Fibroblast of lung (primary cell): ENCODE measurements around the gene ING1. TPM values are rescaled to one million over a fixed set of nuclear protein-coding genes. Genes with fewer than 3 reads are reported as not detected.

Experiments used
- DNase-seq, 2 donors: peaks; one replicate each; pipeline versions ENCODE4 v3.0.0 to v3.0.0-alpha.2; 2010; ENCODE audit warnings: low read depth in 2 of 2
- H2AFZ ChIP-seq: 2 replicates; pipeline ENCODE4 v1.5.1; 2012; ENCODE audit warnings: low read length, control low read depth, inconsistent platforms
- H3K27ac ChIP-seq: 2 replicates; pipeline ENCODE4 v1.5.1; 2011; ENCODE audit warnings: low read length, control low read depth; ENCODE audit not compliant: insufficient read depth
- H3K27me3 ChIP-seq: 2 replicates; pipeline ENCODE4 v1.5.1; 2011; ENCODE audit warnings: mild to moderate bottlenecking, low read length; ENCODE audit not compliant: control insufficient read depth, insufficient read depth
- H3K36me3 ChIP-seq: 2 replicates; pipeline ENCODE4 v1.5.1; 2011; ENCODE audit warnings: low read length; ENCODE audit not compliant: control insufficient read depth, insufficient read depth
- H3K4me1 ChIP-seq: 2 replicates; pipeline ENCODE4 v1.5.1; 2011; ENCODE audit warnings: low read length; ENCODE audit not compliant: control insufficient read depth, insufficient read depth; ENCODE audit errors: extremely low read depth
- H3K4me2 ChIP-seq: 2 replicates; pipeline ENCODE4 v1.5.1; 2011; ENCODE audit warnings: low read length, control low read depth; ENCODE audit not compliant: insufficient read depth; ENCODE audit errors: extremely low read depth
- H3K4me3 ChIP-seq, 4 experiments: fragments of 200-600 bp in 1 of 4; sonication (generic) in 1 of 4; replicated peaks in 1 of 4; 2 replicates each; pipeline ENCODE4 v1.5.1; 2011 to 2016; ENCODE audit warnings: low read length in 4 of 4, low read depth in 3 of 4, mild to moderate bottlenecking in 3 of 4, control low read depth in 2 of 4, inconsistent platforms in 1 of 4, mixed read lengths in 1 of 4; ENCODE audit not compliant: insufficient read depth in 1 of 4; ENCODE audit errors: control extremely low read depth in 1 of 4
- H3K79me2 ChIP-seq: 2 replicates; pipeline ENCODE4 v1.5.1; 2012; ENCODE audit warnings: mild to moderate bottlenecking, low read length, inconsistent platforms; ENCODE audit not compliant: control insufficient read depth, insufficient read depth
- H3K9ac ChIP-seq: 2 replicates; pipeline ENCODE4 v1.5.1; 2011; ENCODE audit warnings: mild to moderate bottlenecking, low read length, control low read depth; ENCODE audit not compliant: insufficient read depth
- H3K9me3 ChIP-seq: 2 replicates; pipeline ENCODE4 v1.5.1; 2012; ENCODE audit warnings: low read depth, low read length; ENCODE audit not compliant: control insufficient read depth, insufficient read depth
- H4K20me1 ChIP-seq: 2 replicates; pipeline ENCODE4 v1.5.1; 2011; ENCODE audit warnings: low read length; ENCODE audit not compliant: control insufficient read depth, insufficient read depth; ENCODE audit errors: extremely low read depth
- EZH2 ChIP-seq: IDR thresholded peaks from 2 replicates; pipeline ENCODE4 v1.5.1; 2012; ENCODE audit warnings: low read length, control low read depth, mild to moderate bottlenecking; ENCODE audit errors: missing control alignments
- polyA plus RNA-seq, 2 donors: library from polyadenylated mRNA; depleted of rRNA in 1 of 2; stranded (reverse) in 1 of 2; unstranded in 1 of 2; fragments of >200 nt; gene quantifications; 2 replicates each; pipeline ENCODE4 v1.2.1, GENCODE V29; 2011 to 2012; ENCODE audit warnings: missing spikeins in 1 of 2
- total RNA-seq: library from RNA; depleted of rRNA; stranded (reverse); fragments of >200 nt; gene quantifications from 2 replicates; pipeline ENCODE4 v1.2.1, GENCODE V29; 2014
- TF ChIP-seq, protein P1 (sequence below), 2 donors: IDR thresholded peaks in 1 of 2; conservative IDR thresholded peaks in 1 of 2; 1 replicate in 1 of 2; 2 replicates in 1 of 2; pipeline ENCODE4 v1.5.1; 2011 to 2012; ENCODE audit warnings: low read length in 2 of 2, control low read depth in 1 of 2, inconsistent platforms in 1 of 2, low read depth in 1 of 2, mild to moderate bottlenecking in 1 of 2

The ING1 gene
- total and polyA plus RNA-seq, 2 donors (not counting 1 experiment from before 2014, with no cell fraction given), result 7.9 to 13.0 TPM

DNA sequence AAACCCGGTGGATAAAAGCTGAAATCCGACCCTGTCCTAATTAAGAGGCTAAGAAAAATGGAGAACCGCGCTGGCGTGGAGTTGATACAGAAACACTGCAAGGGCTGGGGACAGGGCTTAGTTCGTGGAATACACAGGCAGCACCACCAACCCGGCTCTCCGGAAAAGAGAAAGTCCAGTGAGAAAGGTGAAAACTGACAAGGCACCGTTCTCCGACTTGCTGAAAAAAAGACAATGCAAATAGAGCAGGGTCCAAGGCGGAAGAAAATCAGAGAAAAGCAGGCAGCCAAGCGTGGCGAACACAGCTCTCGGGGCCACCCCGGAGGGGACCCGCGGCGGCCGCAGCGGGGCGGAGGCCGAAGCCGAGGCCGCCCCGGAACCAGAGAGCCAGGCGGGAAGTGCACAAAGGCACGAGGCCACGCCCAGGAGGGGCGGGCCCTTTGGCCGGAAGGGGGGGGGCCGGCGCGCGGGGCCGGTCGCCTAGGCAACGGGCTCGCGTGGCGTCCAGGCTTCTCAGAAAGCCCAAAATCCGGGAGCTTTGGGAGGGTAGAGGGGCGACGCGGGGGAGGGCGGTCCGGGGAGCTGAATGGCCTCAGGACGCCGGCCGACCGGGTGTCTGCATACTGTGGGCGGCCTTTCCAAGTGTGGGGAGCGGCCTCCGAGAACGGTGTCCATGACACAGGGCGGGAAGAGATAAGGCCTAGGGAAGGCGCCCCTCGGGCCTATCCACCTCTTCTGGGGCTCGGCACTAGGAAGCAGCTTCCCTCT lies 1.2 kb upstream of the ING1 start:
- no peaks in the 10 kb centered on the region for H4K20me1 ChIP-seq
- peak overlapping the region; percentile 100 for H3K9ac ChIP-seq
- H3K36me3 ChIP-seq, result no peaks in the 10 kb centered on the region
- no peaks in the 10 kb centered on the region for H3K27me3 ChIP-seq
- peak; percentile 79 to 80 for DNase-seq
- peaks cover 23% of the 10 kb centered on the region for H3K79me2 ChIP-seq
- peak overlapping the region; percentile 100 for H3K27ac ChIP-seq
- peaks cover 3% of the 10 kb centered on the region for H3K4me1 ChIP-seq
- H3K4me3 ChIP-seq, result peak overlapping the region; percentile 84 to 96 (median 91)
- peak overlapping the region; percentile 77 for H2AFZ ChIP-seq
- H3K4me2 ChIP-seq, result peak overlapping the region; percentile 99
- H3K9me3 ChIP-seq, result no peaks in the 10 kb centered on the region
- TF ChIP-seq, protein P1, sequence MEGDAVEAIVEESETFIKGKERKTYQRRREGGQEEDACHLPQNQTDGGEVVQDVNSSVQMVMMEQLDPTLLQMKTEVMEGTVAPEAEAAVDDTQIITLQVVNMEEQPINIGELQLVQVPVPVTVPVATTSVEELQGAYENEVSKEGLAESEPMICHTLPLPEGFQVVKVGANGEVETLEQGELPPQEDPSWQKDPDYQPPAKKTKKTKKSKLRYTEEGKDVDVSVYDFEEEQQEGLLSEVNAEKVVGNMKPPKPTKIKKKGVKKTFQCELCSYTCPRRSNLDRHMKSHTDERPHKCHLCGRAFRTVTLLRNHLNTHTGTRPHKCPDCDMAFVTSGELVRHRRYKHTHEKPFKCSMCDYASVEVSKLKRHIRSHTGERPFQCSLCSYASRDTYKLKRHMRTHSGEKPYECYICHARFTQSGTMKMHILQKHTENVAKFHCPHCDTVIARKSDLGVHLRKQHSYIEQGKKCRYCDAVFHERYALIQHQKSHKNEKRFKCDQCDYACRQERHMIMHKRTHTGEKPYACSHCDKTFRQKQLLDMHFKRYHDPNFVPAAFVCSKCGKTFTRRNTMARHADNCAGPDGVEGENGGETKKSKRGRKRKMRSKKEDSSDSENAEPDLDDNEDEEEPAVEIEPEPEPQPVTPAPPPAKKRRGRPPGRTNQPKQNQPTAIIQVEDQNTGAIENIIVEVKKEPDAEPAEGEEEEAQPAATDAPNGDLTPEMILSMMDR (conservative IDR thresholded peaks at IDR 0.05 in 1 of 2, IDR thresholded peaks at IDR 0.05 in 1 of 2; ENCODE audit: low read depth in 1 of 2, low read length in 2 of 2), result no peak

DNA sequence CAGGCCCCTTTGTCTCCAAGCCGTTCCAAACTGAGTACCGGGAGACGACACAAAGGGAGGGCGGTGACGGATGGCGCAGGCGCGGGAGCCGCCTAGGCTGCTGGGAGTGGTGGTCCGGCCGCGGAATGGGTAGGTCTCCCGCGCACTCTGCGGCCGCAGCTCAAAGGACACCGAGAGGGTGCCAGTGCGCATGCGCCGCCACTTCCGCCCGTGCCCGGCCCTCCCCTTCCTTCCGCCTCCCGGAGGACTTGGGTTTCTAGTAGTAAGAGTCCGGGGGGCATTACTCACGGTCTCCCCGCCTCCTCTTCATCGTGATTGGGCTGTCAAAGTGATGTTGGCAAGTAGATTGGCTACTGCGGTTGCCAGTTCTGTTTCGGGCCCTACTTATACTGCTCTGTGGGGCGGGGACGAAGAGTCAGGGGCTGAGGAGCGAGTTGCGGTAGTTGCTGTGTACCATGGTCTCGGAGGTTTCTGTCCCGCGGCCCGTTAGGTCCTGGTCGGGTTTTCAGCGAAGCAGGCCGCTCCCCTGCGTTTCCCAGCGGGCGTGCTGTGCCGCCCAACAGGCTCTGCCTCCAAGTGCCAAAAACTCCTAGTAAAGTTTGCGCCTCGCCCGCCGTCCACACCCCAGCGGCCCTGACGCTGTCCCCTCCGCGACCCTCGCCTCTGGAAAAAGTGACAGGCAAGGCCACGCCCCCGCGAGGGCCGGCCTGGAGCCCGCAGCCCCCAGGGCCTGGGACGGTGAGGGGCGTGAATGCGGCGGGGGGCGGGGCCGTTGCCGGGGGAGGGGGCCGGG lies 455 bp upstream of the ING1 start:
- no peaks in the 10 kb centered on the region for H3K27me3 ChIP-seq
- TF ChIP-seq, protein P1 (conservative IDR thresholded peaks at IDR 0.05 in 1 of 2, IDR thresholded peaks at IDR 0.05 in 1 of 2; ENCODE audit: low read depth in 1 of 2, low read length in 2 of 2), result no peak
- no peak for TF ChIP-seq EZH2
- peak overlapping the region; percentile 71 for H2AFZ ChIP-seq
- H3K4me3 ChIP-seq, result peak overlapping the region; percentile 61 to 96 (median 91)
- H3K9me3 ChIP-seq, result no peaks in the 10 kb centered on the region
- H3K79me2 ChIP-seq, result peaks cover 31% of the 10 kb centered on the region
- DNase-seq, result peak; percentile 99 to 100
- peaks cover 3% of the 10 kb centered on the region for H3K4me1 ChIP-seq
- peak overlapping the region; percentile 100 for H3K9ac ChIP-seq
- H4K20me1 ChIP-seq, result no peaks in the 10 kb centered on the region
- H3K4me2 ChIP-seq, result peak overlapping the region; percentile 99
- peak overlapping the region; percentile 100 for H3K27ac ChIP-seq
- no peaks in the 10 kb centered on the region for H3K36me3 ChIP-seq
